ENCODE measurements around the gene SLAMF9.

Gene SLAMF9

DNA sequence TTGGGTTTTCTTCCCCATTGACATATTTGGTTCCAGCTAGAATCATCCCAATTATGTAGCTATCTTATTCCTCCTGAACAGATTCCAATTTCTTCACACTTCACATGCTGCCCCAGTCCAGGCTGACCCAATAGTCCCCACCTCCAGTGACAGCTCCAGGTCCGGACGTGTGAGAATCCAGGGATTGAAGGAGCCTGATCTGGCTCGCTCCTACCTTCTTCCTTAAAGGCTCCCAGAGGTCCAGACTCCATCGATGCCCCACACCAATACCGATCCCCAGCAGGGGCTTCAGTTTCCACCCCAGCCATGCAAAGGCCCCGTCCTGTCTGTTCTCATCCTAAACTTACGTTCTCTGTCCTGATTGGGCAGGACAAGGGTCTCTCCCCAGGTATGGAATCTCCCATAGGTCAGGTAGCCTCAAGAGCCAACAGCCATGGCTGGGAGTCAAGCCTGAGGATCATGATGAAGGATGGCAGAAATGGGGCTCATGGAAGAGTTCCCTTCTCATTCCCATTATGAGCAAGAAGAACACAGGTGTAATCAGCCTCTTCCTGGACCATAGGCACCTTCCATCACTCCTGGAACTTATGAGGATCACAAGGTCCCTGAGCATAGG is 20.4 kb upstream of the SLAMF9 start:
- no peak for DNase-seq

DNA sequence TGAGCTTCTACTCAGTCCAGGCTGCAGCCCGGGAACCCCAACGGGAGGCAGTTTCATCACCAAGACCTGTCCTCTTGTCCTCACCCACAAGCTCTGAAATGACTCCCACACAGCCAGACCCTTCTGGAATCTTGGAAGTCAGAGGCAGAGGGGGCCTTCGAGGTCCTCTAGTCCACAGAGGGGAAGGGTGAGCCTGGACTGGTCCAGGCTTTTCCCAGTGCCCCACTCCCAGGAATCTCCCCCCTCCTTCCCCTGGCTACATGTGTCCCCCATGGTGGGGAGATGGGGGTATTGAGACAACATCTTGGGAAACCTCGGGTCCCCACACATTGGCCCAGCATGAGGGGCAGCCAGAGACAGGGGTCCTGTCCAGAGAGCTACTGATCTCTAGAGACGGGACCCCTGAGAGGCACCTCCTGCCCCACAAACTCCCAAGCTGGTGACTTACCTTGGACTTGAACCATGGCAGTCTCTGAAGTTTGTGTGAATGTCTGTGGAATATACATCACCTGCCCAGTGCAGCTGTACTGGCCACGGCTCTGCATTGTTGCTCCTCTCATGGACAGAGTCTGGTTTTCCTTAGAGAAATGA is 19.4 kb upstream of the SLAMF9 start:
- DNase-seq: no peak

DNA sequence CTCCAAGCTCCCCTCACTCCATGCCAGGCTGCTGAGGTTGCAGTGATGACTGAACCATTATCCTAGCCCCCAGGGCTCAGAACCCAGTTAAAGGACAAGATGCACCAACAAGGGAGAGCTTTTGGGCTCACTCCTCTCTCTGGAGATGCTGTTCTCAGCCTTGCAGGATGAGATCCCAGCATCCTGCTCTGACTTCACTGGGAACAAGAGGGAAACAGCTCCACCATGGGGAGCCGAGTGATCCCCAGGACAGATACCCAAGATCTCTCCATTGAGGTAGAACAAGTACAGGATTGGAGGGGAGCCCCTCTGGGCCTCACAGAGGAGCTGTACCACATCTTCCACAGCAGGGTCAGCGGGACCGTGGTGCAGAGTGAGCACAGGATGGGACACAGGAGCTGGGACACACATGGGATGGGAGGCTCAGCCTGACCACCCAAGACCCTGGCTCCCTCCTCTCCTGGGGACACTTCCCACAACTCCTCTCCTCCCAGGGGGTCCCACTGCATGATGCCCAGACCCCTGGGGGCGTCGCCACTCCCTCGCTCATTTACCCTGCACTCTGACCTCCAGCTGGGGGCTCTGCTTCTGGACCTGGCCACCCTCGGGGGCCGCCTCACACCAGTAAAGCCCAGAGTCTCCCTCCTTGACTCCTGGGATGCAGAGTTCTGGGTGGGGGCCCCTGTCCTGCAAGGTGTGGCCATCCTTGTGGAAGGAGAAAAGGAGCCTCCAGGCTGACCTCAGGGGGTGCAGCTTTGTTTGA is 18.6 kb upstream of the SLAMF9 start:
- no peak for DNase-seq

DNA sequence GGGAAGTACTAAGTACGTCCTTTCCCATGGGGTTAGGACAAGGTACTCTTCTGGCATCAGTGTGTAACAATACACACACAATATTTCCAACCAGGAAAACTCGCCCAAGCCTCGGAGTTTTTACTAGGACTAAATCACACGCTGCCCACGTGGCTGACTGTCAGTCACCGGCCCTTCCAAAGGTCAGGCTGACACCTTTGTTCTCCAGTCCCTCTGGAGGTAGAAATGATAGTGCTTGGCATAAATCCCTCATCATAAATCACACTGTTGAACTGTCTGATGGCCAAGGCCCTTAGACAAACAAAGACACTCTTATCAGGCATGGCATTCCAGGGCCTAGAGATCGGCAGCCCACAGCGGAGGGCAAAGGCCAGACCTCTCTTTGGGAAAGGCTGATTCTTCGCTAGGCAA is 16.9 kb upstream of the SLAMF9 start:
- no peak for DNase-seq

DNA sequence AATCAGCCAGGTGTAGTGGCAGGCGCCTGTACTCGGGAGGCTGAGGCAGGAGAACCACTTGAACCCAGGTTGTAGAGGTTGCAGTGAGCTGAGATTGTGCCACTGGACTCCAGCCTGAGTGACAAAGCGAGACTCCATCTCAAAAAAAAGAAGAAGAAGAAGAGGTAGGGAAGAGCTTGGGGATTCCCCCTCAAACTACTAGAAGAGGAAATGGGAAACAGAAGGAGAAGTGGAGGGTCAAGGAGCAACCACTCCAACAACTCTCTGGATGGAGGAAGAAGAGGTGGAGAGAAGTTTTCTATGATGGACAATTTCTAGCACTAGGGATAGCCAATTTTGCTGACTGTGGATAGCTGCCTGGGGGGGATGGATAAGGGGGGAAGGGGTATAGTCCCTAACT is 14.9 kb upstream of the SLAMF9 start:
- no peak for DNase-seq

DNA sequence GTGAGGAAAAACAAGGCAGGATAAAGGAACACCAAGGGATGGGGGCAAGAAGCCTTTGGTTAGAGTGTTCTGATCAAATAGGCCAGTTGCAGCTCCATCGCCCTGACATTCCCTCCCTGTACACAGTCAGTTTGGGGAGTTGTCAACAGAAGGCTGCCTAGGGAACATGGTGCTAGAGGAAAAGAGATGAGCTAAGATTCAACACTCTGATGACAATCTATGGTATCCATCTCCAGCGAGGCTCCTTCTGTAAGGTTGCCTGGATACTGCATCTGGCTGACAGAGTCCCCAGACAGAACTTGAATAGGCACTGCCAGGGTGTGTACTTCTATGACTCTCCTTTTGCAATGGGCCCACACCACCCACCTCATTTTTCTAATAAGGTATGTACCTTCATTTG is 11.2 kb upstream of the SLAMF9 start:
- DNase-seq: no peak

DNA sequence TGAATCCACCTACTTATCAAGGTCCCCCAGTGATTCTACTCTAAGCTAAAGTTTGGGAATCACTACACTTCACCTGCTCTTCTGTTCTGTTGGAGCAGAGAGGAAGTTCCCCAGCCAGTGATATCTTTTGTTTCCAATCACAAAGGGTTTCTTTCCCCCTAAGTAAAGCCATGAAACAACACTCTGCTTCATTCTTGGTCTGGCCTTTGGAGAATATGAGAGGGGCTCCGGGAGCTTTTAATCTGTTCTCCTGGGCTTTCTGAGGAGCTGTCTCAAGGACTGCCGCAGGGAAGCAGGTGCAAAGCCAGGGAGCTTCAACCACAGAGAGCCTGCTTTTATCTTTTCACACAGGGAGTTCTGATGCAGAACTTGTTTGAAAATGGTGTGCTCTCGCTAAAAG is 10.1 kb upstream of the SLAMF9 start:
- no peak for DNase-seq

DNA sequence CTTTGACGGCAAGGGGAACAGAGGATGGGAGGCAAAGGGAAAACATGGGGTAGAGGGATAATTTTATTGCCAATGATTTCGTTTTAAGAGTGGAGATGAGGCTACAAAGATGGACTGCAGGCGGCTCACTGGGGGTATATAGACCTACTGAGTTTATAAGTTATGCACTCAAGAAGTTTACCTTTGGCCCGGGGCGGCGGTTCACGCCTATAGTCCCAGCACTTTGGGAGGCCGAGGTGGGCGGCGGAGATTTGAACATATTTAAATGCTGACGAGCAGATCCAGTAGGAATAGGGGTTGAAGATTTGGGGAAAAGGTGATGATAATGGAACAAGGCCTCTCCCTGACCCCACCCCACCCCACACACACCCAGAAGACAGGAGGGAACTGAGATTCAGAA is 8.1 kb upstream of the SLAMF9 start:
- no peak for DNase-seq

DNA sequence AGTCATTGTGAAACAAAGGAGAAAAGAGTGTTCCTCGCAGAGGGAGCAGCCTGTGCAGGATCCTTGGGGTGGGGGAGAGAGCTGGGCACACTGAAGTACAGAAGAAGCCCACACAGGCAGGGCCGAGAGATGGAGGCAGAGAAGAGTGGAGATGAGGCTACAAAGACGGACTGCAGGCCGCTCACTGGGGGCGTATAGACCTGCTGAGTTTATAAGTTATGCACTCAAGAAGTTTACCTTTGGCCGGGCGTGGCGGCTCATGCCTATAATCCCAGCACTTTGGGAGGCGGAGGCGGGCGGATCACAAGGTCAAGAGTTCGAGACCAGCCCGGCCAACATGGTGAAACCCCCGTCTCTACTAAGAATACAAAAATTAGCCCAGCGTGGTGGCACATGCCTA is 7.6 kb upstream of the SLAMF9 start:
- no peak for DNase-seq

DNA sequence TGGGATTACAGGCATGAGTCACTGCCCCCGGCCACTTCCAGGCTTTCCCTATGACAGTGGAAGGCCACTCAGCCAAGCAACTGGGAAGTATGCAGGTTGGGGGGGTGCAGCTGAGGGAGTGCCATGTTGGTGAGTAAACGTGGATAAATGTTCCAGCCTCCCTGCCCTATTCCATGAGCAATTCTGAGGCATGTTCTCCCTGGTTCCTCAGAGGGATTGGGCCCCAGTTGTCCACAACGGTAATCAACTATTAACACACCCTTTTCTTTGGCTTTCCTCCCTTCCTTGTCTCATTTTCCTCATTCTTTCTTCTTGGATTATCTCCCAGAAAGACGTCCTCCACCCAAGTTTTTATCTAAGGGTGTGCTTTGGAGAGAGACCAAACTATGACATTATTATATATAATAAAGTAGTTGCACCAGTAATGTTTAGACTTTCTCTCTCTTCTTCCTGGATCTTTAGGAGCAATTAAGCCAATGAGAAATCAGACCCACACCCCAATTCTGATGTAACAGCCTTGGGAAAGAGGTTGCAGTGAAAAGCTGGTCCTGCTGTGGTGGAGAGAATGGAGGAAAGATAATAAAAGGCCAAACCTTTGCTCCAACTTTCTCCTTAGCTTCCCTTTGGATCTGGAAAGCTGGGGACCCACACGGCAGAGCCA is 6.8 kb upstream of the SLAMF9 start:
- DNase-seq: no peak

DNA sequence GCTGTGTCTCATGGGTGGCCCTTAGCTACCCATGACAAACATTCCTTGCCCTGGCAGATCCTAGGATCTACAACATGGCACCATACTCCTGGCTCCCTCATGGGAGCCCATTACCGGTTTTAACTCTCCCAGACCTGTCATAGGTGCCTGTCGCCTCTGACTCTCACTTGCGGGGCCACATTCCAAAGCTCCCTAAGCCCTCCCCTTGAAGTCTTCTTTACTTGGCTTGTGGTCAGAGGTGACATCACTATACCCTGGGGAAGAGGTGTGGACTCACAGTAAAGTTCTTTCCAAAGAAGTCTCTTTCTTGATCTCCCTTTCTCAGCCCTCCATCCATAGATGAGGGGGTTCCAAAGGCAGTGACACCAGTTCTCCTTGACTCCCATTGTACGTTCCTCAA is 5.4 kb upstream of the SLAMF9 start:
- no peak for DNase-seq

DNA sequence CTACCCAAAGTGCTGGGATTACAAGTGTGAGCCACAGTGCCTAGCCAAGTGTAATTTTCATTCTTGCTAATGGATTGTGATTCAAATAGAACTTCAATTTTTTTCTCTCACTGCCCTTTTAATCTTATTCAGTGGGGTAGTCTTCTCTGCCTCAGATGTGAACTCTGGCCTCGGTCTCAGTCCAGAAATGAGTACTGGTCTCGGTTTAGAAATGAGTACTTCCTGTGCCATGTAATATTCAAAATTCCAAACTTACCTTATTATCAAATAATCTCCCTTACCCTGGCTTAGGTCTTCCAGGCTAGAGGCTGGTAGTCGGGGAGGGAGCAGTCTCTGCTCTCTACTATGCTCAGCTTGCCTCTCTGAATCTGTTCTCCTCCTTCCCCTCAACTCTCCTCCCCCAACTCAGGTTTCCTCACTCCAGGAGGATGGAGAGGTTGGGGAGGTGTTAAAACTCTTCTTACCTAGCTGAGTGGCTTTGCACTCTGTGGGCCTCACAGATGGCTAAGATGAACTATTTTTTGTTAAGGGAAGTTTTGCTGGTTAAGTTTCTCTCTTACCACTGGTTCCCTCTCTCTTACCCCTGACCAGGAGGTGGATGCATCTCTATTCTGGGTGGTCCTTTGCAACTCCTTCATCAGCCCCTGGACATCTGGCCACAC is 4.8 kb upstream of the SLAMF9 start:
- DNase-seq: no peak

DNA sequence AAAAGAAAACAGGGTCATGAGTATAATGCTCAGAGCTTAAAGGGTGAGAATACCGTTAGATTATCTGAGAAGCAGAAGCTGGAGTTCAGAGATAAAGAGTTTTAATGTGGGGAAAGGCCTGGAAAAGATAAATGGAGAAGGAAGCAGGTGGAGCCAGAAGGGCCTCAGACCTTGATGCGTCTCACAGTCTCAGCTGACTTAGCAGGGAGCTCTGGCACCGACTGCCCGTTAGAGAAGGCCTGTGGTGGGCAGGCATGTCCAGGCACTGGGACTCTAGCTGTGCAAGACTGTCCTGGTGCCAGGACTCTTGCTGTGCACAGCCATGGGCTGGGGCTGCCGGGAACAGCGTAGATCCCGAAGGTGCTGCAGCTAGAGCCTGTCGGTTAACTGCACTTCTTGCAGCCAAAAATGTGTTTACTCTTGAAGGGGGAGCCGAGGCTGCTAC is 3.8 kb upstream of the SLAMF9 start:
- no peak for DNase-seq

DNA sequence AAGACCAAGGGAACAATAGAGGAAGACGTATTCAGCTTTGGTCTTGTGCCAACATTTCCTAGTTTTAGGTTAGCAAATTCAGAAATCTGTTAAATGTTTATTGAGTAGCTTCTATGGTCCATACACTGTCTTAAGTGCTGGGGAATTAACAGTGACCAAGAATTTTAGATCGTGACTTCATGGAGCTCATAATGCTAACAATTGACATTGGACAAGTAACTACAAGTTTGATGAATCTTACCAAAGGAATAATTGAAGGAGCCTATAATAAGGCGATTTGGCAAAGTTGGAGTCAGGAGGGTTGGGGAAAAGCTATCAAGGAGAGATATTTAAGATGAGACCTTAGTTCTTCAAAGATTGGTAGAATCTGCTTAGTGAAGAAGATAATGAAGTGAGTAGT is 1.4 kb upstream of the SLAMF9 start:
- DNase-seq: no peak

DNA sequence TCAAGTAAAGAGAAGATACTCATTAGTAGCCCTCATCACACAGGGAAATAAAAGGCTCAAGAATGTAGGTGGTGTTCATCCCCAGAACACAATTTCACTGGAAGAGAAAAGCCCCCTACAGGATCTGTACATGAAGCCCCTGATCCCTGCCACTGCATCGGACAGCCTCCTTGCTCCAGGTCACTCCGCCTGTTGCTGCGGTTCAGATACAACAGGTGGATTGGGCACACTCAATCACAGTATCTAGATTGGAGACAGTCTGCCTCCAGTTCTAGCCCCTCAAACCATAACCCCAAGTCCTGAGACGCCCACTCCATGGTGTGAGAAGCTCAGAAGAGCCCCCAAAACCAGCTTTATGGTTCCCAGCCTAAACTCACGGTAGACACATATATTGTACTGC is 1.1 kb downstream of the SLAMF9 start:
- no peak for DNase-seq

DNA sequence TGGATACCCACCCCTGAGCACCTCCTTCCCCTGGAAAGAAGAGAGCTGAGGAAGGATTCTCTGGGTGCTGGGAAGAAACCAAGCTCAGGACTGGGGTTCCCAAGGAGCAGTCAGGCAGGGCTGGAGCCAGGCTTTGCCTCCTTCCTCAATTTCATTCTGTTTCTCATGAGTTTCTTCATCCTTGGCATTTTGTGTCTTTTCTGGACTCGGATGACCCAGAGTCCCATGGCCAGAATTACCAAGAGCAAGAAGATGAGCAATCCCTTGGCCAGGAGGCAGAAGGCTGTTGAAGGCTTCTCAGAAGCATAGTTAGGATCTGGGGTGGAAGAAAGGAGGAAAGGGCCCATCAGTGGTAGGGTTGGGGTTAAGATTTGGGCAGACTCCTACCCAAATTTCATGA is 2.5 kb downstream of the SLAMF9 start:
- no peak for DNase-seq

DNA sequence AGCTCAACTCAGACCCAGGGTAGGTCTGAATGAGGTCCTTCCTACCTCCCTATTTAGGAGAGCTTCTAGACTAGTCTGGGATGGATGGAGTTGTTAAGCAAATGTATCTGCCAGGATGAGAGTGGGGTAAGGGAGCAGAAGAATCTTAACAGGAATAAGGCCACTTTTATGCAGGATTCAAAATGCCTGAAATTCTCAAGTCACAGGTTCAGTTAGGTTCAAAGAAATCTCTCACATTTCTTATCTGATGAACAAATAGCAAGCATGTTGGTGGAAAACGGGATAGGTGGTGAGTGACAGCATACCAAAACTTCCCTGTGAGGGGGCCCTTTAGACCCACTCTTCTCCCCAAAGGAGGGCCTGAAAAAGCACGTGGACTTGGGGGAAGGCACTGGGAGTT is 3.0 kb downstream of the SLAMF9 start:
- DNase-seq: no peak

DNA sequence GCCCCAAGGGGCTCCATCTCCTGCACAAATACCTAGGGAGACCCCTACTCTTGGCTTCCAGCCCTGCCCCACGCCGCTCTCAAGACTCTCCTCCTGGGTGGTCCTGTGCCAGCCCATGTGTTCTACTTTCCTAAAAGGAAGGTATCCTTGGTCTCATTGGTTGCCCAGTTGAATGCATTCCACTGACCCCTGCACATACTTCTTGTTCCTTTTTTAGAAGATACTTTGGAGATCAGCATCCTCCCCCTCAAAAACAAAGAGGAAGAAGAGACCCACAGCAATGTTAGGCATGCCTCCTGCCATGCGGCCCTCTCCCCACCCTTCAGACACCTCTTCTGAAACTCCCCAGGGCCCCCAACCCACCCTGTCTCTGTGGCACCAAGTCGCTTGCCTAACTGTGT is 4.1 kb downstream of the SLAMF9 start:
- DNase-seq: no peak

DNA sequence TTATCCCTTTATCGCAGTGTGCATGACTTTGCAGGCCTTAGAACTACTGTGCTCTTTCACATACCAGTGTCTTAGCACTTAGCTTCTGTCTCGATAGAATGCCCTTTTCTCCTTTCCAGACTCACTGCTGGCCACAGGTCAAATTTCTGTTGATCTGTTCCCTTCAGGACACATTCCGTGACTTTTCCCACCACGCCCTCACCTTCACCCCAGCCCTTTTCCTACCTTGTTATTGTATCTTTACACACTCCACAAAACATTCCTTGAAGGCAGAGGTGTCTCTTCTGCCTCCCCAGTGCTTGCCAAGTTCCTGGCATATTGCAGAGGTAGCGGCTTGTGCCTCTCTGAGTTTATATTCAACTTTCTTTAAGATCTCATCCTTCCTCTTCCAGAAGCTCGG is 4.9 kb downstream of the SLAMF9 start:
- no peak for DNase-seq

DNA sequence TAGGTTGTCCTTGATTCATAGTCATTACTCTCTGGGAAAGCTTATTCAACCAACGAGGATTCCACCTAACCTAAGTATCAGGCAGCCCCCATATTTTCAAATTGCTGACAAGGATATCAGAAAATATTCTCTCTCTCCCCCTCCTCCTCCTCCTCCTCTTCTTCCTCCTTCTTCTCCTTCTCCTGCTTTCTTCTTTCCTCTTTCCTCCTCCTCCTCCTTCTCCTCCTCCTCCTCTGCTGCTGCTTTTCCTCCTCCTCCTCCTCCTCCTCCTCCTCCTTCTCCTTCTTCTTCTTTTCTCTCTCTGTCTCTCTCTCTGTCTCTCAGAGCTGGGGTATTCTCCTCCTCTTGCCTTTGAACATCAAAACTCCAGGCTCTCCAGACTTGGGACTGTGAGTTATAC is 6.1 kb downstream of the SLAMF9 start:
- DNase-seq: no peak

DNA sequence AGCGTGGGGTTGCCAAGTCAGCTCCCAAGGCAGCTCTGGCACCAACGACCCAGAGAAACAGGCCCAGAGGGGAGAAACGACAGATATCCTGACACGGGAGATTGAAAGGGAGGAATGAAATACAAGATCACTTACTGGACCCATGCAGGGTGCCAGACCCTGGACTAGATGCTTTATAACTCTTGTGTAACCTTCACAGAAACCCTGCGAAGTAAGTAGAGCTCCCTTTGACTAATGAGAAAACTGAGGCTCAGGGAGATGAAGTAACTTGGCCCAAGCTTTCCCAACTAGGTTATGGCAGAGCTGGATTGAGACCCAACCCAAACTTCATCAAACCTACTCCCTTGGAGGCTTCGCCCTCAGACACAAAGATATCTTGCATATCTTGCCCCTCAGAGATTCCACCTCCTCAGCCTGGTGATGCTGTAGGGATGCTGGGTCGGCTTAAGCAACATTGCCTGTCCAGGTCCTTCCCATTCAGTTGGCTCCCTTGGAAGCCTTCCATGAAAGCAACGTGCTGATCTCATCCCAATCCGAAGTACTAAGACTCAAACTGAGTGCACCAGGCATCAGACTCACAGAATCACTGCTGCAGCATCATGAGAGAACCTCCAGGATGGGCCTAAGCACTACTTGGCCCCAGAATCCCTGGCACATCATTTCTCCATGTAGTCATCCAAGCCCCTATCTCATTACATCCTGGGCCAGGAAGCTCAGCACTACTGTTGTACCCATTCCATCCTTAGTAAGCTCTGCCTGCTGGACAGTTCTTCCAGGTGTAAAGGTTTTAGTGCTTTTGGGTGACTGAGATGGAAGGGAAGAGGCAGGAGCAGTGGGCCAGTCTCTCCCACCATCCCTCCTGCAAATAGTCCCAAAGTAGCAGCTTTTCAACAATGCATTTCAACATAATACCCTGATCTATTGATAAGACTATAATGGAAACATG is 7.5 kb downstream of the SLAMF9 start:
- no peak for DNase-seq
